Panc1 (cell line): ENCODE data around the gene NTN5. TPM values are rescaled to one million over a fixed set of nuclear protein-coding genes. Genes with fewer than 3 reads are reported as not detected.

Source experiments
- ATAC-seq: fragments of 200-7000 bp; cut with Tn5 transposase; 2 replicates; pipeline ENCODE4 v1.9.1; 2020; ENCODE audit warnings: mild to moderate bottlenecking, moderate library complexity
- BruUV-seq: library from RNA; stranded (reverse); fragments of 400-500 nt; replicated peaks from 2 replicates; lab custom pipeline; 2021; lab: Mats Ljungman, UMichigan
- CTCF ChIA-PET: fragments of 300-600 bp; sonication (Branson Sonifier 250); formaldehyde crosslinking; loops from one replicate; lab custom pipeline; 2022; ENCODE audit warnings: antibody characterized with exemption; lab: Charles Lee
- POLR2A ChIA-PET: fragments of 300-600 bp; sonication (Branson Sonifier 250); formaldehyde crosslinking; loops from one replicate; lab custom pipeline; 2022; ENCODE audit warnings: antibody characterized with exemption; lab: Charles Lee
- DNase-seq: peaks from one replicate; pipeline ENCODE4 v3.0.0-alpha.2; 2010; ENCODE audit warnings: low read depth, low spot score
- H3K27ac ChIP-seq: 2 replicates; pipeline ENCODE4 v1.5.1; 2011; ENCODE audit warnings: mild to moderate bottlenecking, low read length, inconsistent platforms
- H3K27me3 ChIP-seq: fragments of 200-500 bp; sonication (Bioruptor generic); 2 replicates; pipeline ENCODE4 v1.6.0; 2014; ENCODE audit warnings: low read length, inconsistent platforms; ENCODE audit not compliant: control insufficient read depth, insufficient read depth
- H3K36me3 ChIP-seq: fragments of 200-500 bp; sonication (Bioruptor generic); 2 replicates; pipeline ENCODE4 v1.5.1; 2014; ENCODE audit warnings: inconsistent platforms, mild to moderate bottlenecking, low read length, moderate library complexity; ENCODE audit not compliant: control insufficient read depth, insufficient read depth
- H3K4me1 ChIP-seq: 2 replicates; pipeline ENCODE4 v1.5.1; 2011; ENCODE audit warnings: inconsistent platforms, mild to moderate bottlenecking, low read length, moderate library complexity; ENCODE audit not compliant: control insufficient read depth, insufficient read depth
- H3K4me3 ChIP-seq, 2 experiments: 2 replicates each; pipeline ENCODE4 v1.5.1; 2011 to 2012; ENCODE audit warnings: low read depth in 2 of 2, low read length in 2 of 2, mild to moderate bottlenecking in 2 of 2, inconsistent platforms in 1 of 2, moderate library complexity in 1 of 2
- H3K9me3 ChIP-seq: fragments of 200-500 bp; sonication (Bioruptor generic); 2 replicates; pipeline ENCODE4 v1.5.1; 2014; ENCODE audit warnings: low read depth, mild to moderate bottlenecking, inconsistent platforms, low read length, moderate library complexity; ENCODE audit not compliant: control insufficient read depth, insufficient read depth
- POLR2AphosphoS5 ChIP-seq: IDR thresholded peaks from 2 replicates; pipeline ENCODE4 v1.6.1; 2012; ENCODE audit warnings: mild to moderate bottlenecking, low read depth, low read length, moderate library complexity
- SIN3A ChIP-seq: IDR thresholded peaks from 2 replicates; pipeline ENCODE4 v1.6.1; 2012; ENCODE audit warnings: low read depth, mild to moderate bottlenecking, low read length, moderate library complexity, borderline replicate concordance; ENCODE audit not compliant: insufficient read depth
- TCF7L2 ChIP-seq: IDR thresholded peaks from 2 replicates; pipeline ENCODE4 v1.6.1; 2011; ENCODE audit warnings: mild to moderate bottlenecking, low read depth, low read length, inconsistent platforms
- in situ Hi-C: cut with HindIII; loops from 2 replicates; pipeline ENCODE4 v1.10.0; 2016; ENCODE audit warnings: low sequenced_read_pairs, low pct_unique_long_range_greater_than_20kb
- intact Hi-C: fragments of 100-400 bp; cut with micrococcal nuclease; formaldehyde crosslinking; loops from one replicate; pipeline ENCODE4 v1.10.0; 2022; ENCODE audit not compliant: unreplicated experiment
- total RNA-seq: library from RNA; stranded (reverse); gene quantifications from one replicate; pipeline ENCODE4 v1.2.1, GENCODE V29; 2021; ENCODE audit not compliant: unreplicated experiment
- TF ChIP-seq, protein P1 (sequence below): fragments of 450-650 bp; IDR thresholded peaks from 2 replicates; pipeline ENCODE4 v1.5.1; 2017; ENCODE audit warnings: mild to moderate bottlenecking
- TF ChIP-seq, protein P2 (sequence below), 2 experiments: IDR thresholded peaks; 2 replicates each; pipeline ENCODE4 v1.6.1; 2011 to 2012; ENCODE audit warnings: low read depth in 2 of 2, control low read depth in 1 of 2, low read length in 1 of 2, mild to moderate bottlenecking in 1 of 2, moderate library complexity in 1 of 2; ENCODE audit not compliant: insufficient read depth in 1 of 2

Gene NTN5
- total RNA-seq, 1 experiment from 2014 or later = 0.23 TPM

DNA sequence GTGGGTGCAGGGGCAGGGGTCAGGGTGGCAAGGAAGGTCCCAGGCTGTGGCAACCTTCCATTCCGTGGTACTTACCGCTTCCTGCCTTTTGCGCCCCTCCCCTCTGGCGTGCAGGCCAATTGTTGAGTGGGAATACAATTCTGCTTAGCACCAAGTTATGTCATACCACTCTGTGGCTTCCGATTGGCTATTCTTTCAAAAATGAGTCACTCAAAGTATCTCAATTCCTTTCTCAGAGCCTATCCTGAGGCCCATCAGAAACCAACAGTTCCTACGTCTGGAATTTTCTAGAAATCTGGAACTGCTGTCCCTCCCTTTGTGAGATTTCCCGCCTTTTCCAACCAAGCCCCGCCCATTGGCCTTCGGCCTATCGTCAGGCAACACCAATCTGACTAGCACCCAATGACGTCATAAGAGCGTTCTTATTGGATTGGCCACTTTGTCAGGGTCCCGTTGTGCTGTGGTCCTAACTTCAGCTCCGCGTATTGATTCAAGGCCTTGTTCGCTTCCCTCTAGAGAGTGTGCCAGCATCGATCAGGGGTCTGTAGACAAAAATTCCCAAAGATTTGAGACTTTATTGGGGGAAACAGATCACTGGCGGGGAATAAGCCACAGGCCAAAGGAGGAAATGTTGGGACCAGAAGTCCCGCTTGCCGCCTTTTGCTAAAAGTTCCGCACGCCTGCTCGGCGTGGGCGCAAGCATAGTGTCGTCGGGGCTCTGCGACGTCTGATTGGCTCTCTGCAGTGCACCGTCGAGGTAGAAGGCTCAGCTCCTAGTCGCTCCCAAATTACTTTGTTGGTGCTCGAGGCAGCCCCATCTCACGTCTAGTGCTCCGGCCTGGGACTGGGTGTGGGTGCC lies 11.7 kb downstream of the NTN5 start:
- DNase-seq (no peak), ATAC-seq (peak; percentile 88)
- H3K9me3 ChIP-seq = no peaks in the 10 kb centered on the region
- POLR2A ChIA-PET = no interaction called here
- no peak overlapping the region for H3K4me3 ChIP-seq
- CTCF ChIA-PET = no interaction called here
- in situ Hi-C loops = no loop called here
- no peaks in the 10 kb centered on the region for H3K27me3 ChIP-seq
- intact Hi-C loops = no loop called here
- TF ChIP-seq, protein P1, sequence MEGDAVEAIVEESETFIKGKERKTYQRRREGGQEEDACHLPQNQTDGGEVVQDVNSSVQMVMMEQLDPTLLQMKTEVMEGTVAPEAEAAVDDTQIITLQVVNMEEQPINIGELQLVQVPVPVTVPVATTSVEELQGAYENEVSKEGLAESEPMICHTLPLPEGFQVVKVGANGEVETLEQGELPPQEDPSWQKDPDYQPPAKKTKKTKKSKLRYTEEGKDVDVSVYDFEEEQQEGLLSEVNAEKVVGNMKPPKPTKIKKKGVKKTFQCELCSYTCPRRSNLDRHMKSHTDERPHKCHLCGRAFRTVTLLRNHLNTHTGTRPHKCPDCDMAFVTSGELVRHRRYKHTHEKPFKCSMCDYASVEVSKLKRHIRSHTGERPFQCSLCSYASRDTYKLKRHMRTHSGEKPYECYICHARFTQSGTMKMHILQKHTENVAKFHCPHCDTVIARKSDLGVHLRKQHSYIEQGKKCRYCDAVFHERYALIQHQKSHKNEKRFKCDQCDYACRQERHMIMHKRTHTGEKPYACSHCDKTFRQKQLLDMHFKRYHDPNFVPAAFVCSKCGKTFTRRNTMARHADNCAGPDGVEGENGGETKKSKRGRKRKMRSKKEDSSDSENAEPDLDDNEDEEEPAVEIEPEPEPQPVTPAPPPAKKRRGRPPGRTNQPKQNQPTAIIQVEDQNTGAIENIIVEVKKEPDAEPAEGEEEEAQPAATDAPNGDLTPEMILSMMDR = no peak
- TF ChIP-seq, protein P2, sequence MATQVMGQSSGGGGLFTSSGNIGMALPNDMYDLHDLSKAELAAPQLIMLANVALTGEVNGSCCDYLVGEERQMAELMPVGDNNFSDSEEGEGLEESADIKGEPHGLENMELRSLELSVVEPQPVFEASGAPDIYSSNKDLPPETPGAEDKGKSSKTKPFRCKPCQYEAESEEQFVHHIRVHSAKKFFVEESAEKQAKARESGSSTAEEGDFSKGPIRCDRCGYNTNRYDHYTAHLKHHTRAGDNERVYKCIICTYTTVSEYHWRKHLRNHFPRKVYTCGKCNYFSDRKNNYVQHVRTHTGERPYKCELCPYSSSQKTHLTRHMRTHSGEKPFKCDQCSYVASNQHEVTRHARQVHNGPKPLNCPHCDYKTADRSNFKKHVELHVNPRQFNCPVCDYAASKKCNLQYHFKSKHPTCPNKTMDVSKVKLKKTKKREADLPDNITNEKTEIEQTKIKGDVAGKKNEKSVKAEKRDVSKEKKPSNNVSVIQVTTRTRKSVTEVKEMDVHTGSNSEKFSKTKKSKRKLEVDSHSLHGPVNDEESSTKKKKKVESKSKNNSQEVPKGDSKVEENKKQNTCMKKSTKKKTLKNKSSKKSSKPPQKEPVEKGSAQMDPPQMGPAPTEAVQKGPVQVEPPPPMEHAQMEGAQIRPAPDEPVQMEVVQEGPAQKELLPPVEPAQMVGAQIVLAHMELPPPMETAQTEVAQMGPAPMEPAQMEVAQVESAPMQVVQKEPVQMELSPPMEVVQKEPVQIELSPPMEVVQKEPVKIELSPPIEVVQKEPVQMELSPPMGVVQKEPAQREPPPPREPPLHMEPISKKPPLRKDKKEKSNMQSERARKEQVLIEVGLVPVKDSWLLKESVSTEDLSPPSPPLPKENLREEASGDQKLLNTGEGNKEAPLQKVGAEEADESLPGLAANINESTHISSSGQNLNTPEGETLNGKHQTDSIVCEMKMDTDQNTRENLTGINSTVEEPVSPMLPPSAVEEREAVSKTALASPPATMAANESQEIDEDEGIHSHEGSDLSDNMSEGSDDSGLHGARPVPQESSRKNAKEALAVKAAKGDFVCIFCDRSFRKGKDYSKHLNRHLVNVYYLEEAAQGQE (IDR thresholded peaks at IDR 0.05; ENCODE audit: insufficient read depth in 1 of 2, low read depth in 2 of 2, low read length in 1 of 2) = no peak
- TF ChIP-seq TCF7L2 (no peak), SIN3A (no peak), POLR2AphosphoS5 (no peak)
- H3K36me3 ChIP-seq = no peaks in the 10 kb centered on the region
- no TSS peak for BruUV-seq
- no peak overlapping the region for H3K27ac ChIP-seq
- H3K4me1 ChIP-seq = no peaks in the 10 kb centered on the region

DNA sequence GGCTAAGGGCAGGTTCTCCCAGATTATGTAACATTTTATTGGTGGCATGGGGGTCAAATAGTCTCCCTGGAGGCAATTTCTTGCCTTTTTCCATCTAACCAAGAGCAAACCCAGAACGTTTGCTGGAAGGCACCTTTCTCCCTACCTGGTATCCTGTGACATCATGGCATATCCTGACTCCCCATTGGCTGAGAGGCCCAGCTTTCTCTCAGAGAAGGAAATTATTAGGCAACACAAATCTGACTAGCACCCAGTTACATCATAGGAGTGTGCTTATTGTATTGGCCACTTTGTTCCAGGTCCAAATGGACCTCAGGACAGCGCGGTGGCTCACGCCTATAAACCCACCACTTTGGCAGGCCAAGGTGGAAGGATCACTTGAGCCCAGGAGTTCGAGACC lies 13.0 kb downstream of the NTN5 start:
- no peaks in the 10 kb centered on the region for H3K4me1 ChIP-seq
- no peaks in the 10 kb centered on the region for H3K9me3 ChIP-seq
- H3K27ac ChIP-seq = no peak overlapping the region
- POLR2A ChIA-PET = no interaction called here
- TF ChIP-seq SIN3A (no peak), TCF7L2 (no peak), POLR2AphosphoS5 (no peak)
- TF ChIP-seq, protein P2 (IDR thresholded peaks at IDR 0.05; ENCODE audit: insufficient read depth in 1 of 2, low read depth in 2 of 2, low read length in 1 of 2) = no peak
- TF ChIP-seq, protein P1 = no peak
- no peak for ATAC-seq
- CTCF ChIA-PET = no interaction called here
- in situ Hi-C loops (no loop called here), intact Hi-C loops (no loop called here)
- H3K36me3 ChIP-seq = no peaks in the 10 kb centered on the region
- no TSS peak for BruUV-seq
- no peak overlapping the region for H3K4me3 ChIP-seq
- DNase-seq = no peak
- H3K27me3 ChIP-seq = no peaks in the 10 kb centered on the region
